PC-3 (cell line): Measurements from ENCODE around the gene LILRA6.

Source experiments
- CTCF ChIP-seq: fragments of 300-600 bp; sonication (generic); conservative IDR thresholded peaks from 2 replicates; pipeline ENCODE4 v1.5.1; 2017; ENCODE audit warnings: antibody characterized with exemption, low read depth, mild to moderate bottlenecking, low read length
- EZH2 ChIP-seq: fragments of 300-600 bp; sonication (generic); IDR thresholded peaks from one replicate; pipeline ENCODE4 v1.6.1; 2017; ENCODE audit warnings: antibody characterized with exemption, mild to moderate bottlenecking, low read length; ENCODE audit not compliant: unreplicated experiment
- EZH2phosphoT487 ChIP-seq: fragments of 300-600 bp; sonication (generic); IDR thresholded peaks from 2 replicates; pipeline ENCODE4 v1.6.1; 2018; ENCODE audit warnings: mild to moderate bottlenecking, antibody characterized with exemption, low read length, borderline replicate concordance

DNA sequence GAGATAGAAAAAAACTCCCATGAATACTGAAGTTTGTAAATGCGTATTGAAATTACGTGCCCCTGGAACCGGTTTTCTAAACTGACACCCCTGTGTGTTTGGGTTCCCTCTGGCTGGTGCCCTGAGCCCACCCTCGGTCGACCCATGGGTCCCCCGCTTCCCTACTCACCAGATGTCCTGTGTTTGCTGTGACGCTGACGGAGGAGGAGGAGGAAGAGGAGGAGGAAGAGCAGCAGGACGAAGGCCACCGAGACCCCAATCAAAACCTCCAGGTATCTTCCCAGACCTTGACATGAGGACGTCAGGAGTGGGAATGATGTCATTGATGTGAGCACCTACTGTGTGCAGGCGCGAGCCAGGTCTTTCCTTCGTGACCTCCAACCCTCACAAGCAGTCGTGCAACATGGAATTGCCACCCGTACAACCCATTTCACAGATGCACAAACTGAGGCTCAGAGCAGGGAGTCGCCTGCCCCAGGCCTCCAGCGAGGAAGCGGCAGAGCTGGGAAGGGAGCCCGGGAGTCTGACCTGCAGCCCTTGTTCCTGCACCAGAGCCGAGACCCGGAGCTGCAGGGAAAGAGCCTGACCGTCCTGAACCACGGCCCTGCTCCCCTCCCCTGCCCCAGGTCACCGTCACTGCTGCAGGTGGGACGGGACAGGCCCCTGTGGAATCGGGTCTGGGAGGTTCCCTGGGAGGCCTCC, 23.5 kb downstream of the LILRA6 start:
- TF ChIP-seq CTCF: no peak
- TF ChIP-seq EZH2phosphoT487: no peak
- TF ChIP-seq EZH2: no peak
